Ecto neural progenitor cell (in vitro differentiated cells): Measurements from ENCODE around the gene BAZ1A.

ENCODE experiments used
- DNase-seq: peaks from one replicate; pipeline ENCODE4 v3.0.0-alpha.2; 2018; ENCODE audit warnings: low spot score

BAZ1A gene, protein sequence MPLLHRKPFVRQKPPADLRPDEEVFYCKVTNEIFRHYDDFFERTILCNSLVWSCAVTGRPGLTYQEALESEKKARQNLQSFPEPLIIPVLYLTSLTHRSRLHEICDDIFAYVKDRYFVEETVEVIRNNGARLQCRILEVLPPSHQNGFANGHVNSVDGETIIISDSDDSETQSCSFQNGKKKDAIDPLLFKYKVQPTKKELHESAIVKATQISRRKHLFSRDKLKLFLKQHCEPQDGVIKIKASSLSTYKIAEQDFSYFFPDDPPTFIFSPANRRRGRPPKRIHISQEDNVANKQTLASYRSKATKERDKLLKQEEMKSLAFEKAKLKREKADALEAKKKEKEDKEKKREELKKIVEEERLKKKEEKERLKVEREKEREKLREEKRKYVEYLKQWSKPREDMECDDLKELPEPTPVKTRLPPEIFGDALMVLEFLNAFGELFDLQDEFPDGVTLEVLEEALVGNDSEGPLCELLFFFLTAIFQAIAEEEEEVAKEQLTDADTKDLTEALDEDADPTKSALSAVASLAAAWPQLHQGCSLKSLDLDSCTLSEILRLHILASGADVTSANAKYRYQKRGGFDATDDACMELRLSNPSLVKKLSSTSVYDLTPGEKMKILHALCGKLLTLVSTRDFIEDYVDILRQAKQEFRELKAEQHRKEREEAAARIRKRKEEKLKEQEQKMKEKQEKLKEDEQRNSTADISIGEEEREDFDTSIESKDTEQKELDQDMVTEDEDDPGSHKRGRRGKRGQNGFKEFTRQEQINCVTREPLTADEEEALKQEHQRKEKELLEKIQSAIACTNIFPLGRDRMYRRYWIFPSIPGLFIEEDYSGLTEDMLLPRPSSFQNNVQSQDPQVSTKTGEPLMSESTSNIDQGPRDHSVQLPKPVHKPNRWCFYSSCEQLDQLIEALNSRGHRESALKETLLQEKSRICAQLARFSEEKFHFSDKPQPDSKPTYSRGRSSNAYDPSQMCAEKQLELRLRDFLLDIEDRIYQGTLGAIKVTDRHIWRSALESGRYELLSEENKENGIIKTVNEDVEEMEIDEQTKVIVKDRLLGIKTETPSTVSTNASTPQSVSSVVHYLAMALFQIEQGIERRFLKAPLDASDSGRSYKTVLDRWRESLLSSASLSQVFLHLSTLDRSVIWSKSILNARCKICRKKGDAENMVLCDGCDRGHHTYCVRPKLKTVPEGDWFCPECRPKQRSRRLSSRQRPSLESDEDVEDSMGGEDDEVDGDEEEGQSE (N-terminal part only)

DNA sequence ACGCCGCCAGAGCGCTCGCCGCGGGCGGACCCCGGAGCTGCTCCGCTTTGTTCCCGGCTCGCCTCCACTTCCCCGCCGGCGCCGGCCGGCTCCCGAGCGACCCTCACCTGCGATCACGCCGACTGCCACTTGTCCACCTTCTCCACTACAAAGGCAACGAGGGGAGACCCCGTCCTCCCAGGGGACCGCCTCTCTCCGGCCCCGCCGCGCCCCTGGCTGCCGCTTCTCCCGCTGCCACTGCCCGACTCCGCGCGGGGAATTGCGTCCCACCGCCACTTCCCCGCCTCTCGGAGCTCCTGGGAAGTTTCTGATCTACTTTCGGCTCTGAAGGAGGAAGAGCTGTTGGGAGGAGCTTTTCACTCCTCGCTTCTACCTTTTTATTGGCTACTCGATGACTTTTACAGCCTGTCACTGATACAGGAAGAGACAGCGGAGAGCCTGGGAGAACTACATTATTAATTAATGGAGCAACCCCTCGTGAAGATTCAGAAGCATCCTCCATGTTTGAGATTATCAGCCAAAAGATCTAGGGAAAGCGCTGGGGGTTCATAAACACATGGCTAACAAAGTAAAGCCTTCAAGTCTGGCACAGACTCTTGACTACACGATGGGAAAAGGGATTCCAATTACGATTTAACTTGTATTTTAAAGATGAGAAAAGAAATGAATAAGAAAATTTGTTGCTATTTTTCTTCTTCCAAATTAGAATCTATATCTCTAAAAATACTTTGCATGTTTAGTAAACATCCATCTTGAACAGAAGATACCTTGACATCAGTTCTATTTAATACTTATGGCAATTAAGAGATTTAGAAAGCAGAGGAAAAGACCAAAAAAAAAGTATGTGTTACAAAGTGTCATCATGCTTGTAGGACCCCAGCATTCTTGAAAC is at the start of gene BAZ1A:
TSS of gene BAZ1A (minus strand) at position 330 of the 892 bp plus-strand sequence. CDS start 756 bp downstream, outside the sequence.
- DNase-seq, result peak; percentile 84

DNA sequence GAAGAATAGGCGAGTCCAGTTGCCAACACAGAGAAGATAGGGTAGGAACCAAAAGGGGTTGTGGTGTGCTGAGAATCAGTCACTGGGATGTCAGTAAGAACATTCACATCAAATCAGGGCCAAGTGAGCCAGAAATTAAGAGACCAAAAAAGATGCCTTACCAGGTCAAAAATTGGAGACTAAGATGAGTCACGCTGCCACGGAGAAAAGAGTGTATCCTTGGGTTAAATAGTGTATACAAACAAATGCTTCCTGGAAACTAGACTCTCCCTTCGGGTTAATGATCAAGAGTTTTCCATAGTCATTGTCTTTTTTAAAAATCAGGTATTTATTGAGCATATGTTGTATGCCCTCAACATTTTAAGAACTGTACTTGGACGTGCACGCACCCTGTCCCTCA is 45.2 kb upstream of the BAZ1A start:
- DNase-seq, result no peak

DNA sequence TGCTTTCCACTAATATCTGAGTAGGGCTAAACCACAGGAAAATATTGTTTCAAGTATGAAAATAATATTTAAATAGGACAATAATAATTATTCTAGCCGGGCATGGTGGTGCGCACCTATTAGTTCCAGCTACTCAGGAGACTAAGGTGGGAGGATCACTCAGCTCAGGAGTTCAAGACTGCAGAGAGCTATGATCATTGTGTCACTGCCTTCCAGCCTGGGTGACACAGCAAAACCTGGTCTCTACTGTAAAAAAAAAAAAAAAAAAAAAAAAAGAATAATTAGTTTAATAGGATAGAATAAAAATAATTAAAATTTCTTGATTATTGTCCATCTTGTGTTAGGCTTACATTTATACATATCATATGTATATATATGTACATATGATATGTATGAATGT is 38.5 kb upstream of the BAZ1A start:
- no peak for DNase-seq

DNA sequence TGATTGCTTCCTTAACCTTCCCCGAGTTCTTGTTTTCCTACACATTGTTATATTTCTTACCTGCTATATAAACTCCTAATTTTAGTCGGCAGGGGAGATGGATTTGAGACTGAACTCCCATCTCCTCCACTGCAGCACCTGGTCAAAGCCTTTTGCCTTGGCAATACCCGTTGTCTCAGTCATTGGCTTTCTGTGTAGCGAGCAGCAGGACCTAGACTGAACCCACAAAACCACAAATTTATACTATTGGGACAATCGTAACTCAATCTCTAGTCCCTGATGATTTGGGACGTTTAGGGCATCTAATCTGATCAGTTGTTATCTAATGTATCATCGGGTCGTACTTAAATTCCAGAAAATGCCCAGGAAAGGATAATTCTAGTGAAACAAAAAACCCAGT is 37.8 kb upstream of the BAZ1A start:
- no peak for DNase-seq

DNA sequence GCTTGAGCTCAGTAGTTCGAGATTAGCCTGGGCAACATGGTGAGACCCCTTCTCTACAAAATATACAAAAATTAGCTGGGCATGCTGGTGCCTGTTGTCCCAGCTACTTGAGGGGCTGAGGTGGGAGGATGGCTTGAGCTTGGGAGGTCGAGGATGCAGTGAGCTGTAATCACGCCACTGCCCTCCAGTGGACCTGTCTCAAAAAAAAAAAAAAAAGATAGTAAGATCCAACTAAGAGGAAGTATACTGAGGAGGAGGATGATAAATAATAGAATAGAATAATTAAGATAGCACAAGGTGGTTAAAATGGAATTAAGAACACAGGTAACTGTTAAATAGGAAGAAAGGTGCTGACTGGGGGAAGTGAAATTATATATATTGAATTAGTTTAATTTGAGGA is 37.0 kb upstream of the BAZ1A start:
- no peak for DNase-seq

DNA sequence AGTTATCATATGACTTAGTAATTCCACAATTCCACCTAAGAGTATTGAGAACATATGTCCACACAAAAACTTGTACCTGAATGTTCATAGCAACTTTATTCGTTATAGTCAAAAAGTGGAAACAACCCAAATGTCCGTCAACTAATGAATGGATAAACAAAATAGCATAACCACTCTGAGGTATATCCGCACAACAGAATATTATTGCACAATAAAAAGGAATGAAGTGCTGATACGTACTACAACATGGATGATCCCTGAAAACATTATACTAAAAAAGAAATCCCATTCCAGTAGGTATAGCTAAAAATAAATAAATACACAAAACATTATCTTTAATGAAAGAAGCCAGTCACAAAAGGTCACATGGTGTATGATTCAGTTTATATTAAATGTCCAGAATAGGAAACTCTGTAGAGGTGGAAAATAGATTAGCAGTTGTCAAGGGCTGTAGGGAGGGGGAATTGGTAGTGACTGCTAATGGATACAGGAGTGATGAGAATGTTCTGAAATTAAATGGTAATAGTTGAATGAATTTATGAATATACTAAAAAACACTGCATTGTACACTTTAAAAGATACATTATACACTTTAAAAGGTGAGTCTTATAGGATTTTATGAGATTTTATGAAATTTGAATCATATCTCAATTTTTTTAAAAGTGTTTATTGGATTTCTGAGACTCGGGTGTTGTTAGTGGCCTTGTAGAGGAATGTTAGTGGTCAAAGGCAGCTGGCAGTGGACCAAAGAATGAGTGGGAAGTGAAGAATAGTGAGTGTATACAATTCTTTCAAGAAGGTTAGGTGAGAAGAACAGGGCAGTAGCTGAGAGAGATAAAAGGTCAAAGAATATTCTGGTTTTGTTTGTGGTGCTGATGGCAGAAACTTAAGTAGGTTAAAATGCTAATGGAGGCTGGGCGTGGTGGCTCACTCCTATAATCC is 36.3 kb upstream of the BAZ1A start:
- no peak for DNase-seq

DNA sequence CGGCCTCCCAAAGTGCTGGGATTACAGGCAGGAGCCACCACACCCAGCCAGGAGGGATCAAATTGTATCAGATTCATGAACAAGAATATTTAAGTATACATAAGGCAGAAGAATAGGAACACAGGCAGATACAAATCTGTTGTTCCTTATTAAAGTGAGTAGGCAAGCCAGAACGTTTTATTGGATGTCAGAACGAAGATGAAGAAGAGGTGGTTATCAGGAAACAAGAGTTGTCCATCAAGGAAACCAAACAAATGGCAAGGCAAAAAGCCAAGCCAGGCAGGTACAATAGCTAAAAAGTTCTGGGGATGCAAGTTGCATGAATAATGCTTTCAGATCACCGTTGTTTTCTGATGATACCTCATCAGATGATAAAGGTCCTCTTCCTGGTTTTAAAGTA is 31.1 kb upstream of the BAZ1A start:
- no peak for DNase-seq

DNA sequence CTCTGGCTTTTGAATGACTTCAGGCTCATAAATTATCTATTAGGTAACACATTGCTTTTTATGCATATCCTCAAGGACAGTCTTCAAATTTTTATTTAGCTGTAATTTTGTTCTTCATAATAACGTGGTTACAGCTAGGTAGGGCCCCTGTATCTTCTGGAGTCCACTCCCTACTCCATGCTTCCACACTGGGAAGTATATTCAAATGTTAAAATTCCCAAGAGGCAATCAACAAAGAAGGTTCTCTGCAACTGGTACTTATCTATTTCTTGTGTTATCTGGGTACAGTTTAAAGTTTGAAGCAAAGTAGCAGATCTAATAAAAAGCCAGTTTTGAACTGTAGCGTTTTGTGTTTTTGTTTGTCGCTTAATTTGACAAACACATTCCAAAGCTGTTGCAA is 20.1 kb upstream of the BAZ1A start:
- no peak for DNase-seq

DNA sequence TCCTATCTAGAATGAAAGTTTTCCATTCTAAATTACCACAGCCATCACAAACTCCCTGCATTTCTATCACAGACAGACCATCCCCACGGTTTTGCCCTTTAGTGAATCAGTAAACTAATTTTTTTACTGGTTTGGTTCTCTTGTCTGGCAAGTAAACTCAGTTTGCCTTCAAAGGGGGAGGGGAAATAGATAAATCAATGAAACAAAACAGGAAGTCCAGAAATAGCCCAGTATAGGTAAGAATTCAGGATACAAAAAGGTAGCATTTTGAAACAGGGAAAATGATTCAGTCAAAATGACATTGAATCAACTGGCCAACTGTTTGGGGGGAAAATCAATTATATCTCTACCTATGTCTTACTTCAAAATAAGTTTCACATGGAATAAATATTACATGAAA is 15.8 kb upstream of the BAZ1A start:
- no peak for DNase-seq

DNA sequence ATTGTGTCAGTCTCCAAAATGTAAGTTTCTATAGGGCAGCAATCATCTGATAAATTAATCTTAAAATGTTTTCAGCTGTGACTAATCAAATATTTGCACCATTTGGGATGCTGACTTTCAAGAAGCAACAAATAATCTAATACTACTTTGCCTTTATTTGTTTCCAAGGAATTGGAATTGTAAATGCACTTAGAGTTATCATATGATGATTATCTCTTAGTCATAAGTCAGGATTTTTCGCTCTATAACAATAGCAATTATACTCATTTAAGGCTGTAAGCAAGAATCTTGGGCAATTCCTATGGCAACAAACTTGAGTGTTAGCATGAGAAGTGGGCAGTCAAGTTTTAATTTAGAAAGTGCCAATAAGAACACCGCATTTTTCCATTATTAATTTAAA is 13.0 kb upstream of the BAZ1A start:
- DNase-seq, result no peak

DNA sequence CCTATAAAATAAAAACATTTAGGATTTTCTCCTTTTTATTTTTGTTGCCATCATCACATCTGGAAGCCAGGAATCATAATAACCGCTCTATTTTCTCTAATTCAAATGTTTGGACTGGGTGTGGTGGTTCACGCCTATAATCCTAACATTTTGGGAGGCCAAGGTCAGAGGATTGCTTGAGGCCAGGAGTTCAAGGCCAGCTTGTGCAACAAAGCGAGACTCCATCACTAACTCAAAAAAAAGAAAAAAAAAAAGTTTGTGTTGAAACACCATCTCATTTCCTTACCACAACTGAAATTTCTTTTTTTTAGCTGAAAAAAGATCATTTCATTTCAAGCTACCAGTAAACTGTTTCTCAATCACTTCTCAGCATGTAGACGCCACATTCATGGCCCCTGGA is 8.8 kb upstream of the BAZ1A start:
- DNase-seq, result no peak

DNA sequence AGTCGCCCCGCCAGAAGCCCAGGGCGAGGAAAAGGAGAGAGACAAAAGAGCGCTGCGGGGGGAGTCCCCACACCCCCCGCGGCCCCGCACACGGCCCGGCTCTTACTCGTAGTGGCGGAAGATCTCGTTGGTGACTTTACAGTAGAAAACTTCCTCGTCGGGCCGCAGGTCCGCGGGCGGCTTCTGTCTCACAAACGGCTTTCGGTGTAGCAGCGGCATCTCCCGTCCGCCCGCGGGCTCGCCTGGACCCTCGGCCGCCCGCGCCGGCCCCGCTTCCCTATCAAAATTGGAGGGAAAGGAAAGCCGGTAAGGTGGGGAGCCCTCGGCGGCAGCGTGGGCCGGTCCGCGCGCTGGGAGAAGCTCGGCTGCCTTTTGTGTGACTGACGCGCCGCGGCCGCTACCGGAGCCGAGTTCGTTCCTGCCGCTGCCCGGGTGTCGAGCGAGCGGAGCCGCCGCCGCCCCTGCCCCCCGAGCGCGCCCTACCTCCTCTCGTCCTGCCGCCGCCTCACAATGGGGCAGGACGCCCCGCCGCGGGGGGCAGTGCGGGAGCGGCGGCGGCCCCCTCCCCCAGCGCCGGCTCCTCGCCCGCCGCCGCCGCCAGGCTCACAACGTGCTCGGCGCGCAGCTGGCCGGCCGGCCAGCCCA is 652 bp downstream of the BAZ1A start:
- DNase-seq, result peak; percentile 72

DNA sequence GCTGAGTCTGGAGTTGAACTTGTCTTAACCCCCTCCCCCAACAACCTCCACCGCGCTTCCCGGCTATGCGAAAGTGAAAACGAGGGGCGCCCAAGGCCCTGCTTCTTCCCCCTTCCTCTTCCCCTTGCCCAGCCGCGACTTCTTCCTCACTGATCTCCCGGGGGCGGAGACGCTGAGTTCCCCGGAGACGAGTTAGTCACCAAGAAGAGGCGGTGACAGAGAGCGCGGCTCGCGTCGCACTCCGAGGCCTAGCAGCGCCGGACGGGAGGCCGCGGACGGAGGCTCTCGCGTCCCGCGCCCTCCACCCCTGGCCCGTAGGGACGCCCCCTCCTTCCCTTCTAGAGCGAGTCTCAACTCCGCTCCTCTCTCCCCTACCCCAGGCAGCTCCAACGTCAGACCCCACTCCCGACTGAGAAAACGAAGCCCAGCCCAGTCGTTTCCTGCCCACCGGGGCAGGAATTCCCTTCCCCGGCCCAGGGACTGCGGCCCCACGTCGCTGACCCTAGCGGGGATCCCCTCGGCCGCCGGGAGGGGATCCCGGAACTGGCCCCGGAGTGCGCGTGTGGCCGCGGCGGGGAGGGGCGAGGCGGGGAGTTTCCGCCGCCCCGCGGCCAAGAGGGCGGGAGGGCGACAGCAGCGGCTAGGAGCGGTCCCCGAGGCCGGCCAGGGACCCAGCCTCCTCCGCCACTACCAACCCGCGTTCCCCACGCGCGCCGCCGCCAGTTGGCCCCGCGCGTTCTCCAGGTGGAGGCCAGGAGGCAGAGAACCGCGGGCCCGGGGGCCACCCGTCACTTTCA is 1.4 kb downstream of the BAZ1A start:
- peak; percentile 80 for DNase-seq

DNA sequence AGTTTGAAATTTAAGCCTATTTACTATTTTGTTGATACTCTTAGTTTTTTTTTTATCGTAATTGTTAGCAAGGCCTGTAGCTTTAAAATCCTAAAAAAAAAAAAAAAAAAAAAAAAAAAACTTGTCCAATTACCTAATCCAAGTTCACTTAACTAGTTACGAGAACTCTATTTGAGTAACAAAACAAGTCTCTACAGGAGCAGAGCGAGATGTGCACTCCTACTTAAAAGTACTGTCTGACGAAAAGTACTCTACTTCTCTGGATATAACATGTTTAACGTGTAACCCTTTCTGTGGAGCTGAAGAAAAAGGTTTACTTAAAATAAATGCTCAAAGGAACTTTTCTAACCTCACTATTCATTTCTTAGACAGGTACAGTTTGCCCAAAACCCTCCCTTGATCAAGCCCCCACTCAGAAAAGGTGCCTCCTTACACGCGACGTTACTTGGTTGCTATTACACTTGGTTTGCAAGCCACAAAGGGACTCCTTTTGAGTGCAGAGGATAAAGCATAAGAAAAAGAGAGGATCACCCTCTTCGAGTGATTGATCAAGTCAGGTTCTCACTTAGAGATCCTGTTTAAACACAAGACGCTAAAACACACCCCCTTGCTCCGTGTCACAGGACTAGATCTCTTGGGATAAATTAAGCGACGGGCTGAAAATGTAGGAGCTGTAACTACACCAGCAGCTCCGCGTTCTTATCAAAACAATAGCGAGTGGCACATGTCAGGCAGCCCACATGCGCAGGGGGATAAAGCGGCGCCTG is 2.2 kb downstream of the BAZ1A start:
- DNase-seq, result no peak

DNA sequence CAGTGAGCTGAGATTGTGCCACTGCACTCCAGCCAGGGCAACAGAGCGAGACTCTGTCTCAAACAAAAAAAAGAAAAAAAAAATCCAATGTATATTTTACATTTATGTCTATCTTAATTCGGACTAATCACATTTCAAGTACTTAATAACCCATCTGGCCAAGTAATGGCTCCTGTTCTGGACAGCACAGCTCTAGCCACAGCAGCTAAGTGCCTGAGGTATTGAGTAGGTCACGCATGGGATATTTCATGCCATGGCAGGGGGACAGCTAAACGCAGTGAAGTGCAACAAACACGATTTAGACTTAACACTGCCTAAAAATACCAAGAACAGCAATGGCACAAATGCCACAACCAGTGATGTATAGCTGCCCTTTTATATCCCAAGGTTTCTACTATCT is 8.0 kb downstream of the BAZ1A start:
- no peak for DNase-seq

DNA sequence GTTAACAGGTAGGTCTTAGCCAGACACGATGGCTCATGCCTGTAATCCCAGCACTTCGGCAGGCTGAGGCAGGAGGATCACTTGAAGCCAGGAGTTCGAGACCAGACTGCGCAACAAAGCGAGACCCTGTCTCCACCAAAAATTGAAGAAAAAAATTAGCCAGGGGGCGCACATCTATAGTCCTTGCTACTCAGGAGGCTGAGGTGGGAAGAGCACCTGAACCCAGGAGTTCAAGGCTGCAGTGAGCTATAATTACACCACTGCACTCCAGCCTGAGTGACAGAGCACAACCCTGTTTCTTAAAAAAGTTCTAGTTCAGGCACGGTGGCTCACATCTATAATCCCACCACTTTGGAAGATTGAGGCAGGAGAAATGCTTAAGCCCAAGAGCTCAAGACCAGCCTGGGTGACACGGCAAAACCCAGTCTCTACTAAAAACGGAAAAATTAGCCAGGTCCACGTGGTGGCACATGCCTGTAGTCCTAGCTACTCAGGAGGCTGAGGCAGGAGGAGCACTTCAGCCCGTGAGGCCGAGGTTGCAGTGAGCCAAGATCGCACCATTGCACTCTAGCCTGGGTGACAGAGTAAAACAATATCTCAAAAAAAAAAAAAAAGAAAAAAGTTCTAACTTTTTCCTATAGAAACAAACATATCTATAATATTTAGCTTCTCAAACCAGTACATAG is 9.1 kb downstream of the BAZ1A start:
- DNase-seq, result no peak

DNA sequence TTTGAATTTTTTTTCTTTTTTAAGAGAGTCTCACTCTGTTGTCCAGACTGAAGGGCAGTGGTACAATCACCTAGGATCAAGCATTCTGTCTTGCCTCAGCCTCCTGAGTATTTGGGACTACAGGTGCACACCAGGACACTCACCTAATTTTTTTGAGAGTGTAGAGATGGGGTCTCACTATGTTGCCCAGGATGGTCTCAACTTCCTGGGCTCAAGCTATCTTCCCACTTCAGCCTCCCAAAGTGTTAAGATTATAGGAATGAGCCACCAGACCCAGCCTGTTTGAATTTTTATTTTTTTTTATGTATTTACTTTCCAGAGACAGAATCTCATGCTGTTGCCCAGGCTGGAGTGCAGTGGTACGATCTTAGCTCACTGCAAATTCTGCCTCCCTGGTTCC is 11.3 kb downstream of the BAZ1A start:
- no peak for DNase-seq

DNA sequence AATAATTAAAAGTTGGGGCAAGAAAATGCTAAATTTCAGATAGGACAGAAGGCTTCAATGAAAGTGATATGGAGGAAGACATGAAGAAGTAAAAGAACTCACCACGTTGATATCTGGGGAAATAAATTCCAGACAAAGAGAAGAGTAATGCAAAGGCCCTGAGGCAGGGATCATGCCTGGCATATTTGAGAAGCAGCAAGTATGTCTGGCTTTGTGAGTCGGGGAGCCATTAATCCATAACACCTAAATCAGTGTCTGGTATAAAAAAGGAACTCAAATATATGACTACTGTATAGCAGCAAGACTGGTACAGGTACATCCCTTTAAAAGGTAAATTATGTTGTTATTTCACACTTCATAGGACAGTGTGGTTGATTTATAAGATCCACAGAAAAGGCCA is 16.4 kb downstream of the BAZ1A start:
- no peak for DNase-seq
